ENCODE measurements around the gene TEDC1.

Gene TEDC1, protein sequence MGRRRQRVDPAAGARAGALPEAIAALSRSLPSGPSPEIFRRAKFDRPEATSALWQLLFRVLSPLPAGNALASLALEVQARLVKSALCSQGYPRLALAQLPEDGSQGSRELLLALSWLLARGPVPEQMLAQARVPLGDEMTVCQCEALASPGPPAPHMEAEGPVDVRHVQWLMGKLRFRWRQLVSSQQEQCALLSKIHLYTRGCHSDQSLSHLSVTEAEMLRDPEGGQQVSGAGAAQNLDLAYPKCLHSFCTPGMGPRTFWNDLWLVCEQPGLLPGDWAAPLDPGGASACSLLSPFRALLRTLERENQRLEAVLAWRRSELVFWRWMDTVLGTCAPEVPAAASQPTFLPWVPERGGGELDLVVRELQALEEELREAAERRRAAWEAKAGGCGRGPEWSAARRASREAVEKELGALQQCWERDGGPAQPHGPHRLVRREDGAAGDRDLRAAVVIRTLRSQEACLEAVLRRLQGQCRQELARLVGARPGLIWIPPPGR

DNA sequence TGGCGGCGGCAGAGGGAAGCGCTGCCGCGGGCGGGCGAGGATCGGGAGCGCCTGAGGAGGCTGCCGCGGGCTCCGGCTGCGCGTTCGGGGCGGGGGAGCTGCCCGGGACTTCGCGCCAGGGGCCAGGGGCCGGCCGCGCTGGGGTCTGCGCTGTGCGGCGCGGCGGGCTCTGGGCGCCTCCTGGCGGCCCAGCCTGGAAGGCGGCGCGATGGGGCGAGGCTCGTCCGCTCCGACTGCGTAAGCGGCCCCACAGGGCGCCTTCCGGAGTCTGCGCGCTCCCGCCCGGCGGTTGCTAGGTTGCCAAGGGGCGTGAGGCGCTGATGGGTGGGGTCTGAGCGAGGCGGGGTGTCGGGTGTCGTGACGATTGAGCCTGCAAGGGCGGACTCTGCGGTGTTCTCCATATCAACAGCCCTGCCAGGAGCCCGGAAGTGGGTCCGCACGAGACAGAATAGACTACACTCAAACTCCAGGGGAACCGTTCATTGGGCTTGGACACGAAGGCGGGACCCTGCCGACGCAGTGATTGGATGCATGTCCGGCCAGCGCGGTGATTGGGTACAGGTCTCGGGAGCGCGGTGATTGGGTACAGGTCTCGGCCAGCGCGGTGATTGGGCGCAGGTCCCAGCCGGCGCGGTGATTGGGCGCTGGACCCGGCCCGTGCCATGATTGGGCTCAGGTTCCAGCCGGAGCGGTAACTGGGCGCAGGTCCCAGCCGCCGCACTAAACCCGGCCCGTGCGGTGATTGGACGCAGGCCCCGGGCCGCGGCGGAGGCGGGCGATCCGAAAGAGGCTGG lies at the start of gene TEDC1:
TEDC1 (plus strand) TSS at position 675 of the 794 bp plus-strand sequence. CDS start 130 bp downstream, outside the sequence.
- DNase-seq = peak; percentile 99

DNA sequence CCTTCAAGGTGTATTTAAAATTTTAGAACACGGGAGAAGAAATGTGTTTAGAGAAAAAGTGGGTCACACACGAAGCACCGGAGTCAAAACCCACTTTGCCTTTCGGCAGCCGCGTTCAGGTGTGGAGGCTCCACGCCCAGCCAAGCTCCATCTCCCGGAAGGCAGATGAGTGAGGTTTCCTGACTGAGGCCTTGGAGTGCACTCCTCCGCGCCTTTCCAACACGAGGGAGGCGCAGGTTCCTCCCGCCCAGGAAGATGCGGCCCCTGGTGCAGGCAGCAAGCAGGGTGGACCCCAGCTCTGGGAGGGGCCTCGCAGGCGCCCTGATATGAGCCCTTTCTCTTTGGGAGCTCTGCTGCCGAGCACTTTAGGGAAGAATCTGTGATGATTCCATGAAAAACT lies 48.9 kb upstream of the TEDC1 start:
- no peak for DNase-seq

DNA sequence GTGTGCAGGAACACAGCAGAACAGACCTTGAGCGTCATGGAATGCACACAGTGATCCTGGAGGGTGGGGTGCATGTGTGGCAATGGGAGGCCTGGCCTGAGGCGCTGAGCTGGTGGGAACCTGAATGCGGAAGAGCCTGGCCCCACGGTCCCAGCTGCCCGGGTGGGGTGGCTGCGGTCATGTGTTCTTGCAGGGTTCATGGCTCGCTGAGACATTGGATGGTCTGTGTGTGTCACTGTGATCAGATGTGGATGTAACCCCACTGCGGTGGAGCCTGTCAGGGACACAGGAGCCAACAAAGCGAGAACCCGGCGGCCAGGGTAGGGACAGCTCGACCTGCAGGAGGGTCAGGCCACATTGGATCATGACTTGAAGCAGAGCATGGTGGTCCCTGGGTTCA lies 48.2 kb upstream of the TEDC1 start:
- DNase-seq = no peak

DNA sequence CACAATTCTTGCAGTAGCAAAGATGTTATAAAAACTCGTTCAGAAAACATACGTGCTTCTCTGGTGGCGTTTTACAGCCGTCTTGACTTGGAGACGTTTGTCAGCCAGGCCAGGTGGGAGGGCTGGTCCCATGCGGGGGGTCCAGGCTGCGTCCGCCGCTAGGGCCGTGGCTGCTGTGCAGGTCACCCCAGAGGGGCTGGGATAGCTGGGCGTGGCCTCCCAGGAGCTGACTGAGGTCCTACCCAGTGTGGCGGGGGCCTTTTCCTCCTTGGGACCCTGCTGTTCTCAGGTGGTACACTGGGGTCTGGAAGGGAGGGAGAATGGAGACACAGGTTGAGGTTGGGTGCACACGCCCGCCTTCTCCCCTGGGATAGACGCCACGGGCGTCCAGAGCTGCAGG lies 46.2 kb upstream of the TEDC1 start:
- no peak for DNase-seq

DNA sequence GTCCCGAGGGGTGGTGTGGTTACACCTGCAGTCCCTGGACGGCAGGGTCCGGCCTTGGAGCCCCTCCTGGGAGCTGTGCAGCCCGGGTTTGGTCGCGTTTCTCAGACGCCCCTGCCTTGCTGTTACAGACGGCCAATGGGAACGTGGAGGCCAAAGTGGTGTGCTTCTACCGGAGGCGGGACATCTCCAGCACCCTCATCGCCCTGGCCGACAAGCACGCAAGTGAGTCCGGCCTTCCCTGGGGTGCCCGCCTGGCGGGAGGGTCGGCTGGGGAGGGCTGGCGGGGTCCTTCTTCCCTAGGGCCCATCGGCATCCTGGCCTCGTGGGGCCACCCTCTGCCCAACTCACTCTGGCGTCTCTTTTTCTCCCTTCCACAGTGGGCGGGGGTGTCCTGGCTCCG lies 45.8 kb upstream of the TEDC1 start:
- DNase-seq = no peak

DNA sequence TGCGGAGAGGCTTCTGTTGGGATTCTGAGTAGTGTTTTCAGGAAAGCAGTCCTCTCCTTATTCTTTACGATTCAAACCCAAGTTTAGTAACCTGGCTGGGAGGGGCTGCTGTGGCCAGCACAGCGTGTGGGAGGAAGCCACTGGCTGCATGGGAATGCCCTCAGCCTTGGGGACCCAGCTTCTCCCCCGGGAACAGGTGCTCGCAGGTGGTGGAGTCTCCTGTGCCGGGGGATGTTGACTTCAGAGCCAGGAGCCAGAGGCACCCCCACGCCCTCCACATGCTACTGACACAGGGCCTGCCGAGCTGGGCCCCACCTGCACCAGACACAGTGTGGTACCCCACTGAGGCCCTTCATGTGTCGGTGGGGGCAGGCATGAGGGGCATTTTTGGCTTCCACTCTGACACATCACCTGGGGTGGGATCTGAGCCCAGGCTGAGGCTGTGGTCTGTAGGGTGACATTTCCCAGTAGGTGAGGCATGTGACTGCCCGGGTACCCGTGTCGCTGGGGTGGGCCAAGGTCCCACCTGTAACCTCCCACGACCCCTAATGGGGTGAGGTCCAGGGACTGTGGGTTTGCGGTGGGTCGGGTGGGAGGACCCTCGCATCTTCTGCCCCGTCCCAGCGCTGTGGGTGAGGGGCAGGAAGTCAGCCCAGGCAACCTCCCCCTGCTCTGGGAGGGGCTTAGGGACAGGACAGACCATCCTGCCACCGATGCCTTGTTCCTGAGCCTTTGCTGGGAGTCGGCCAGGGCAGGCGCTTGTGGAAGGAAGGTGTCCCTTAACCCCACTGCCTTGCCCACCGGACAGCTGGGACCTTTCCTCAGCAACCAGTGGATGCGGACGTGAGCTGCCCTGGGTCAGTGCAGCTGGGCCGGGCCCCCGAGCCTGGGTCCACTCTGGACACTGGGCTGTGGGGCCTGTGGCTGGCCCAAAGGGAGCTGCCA lies 44.9 kb upstream of the TEDC1 start:
- no peak for DNase-seq

DNA sequence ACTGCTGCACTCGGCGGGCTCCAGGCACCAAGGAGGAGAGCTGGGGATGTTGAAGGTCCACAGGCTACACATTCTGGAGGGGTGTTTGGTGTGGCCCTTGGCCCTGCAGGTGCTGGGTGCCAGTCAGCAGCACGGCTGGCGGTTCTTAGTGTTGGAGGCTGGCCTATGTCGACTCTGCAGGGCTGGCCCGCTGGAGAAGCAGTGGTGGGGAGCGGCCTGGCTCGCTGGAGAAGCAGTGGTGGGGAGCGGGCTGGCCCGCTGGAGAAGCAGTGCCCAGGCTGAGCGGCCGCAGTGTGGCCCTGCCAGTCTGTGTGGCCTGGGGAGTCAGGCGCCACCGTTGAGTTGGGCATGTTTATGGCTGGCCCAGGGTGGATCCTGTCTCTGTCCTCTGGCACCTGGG lies 44.1 kb upstream of the TEDC1 start:
- DNase-seq = no peak

DNA sequence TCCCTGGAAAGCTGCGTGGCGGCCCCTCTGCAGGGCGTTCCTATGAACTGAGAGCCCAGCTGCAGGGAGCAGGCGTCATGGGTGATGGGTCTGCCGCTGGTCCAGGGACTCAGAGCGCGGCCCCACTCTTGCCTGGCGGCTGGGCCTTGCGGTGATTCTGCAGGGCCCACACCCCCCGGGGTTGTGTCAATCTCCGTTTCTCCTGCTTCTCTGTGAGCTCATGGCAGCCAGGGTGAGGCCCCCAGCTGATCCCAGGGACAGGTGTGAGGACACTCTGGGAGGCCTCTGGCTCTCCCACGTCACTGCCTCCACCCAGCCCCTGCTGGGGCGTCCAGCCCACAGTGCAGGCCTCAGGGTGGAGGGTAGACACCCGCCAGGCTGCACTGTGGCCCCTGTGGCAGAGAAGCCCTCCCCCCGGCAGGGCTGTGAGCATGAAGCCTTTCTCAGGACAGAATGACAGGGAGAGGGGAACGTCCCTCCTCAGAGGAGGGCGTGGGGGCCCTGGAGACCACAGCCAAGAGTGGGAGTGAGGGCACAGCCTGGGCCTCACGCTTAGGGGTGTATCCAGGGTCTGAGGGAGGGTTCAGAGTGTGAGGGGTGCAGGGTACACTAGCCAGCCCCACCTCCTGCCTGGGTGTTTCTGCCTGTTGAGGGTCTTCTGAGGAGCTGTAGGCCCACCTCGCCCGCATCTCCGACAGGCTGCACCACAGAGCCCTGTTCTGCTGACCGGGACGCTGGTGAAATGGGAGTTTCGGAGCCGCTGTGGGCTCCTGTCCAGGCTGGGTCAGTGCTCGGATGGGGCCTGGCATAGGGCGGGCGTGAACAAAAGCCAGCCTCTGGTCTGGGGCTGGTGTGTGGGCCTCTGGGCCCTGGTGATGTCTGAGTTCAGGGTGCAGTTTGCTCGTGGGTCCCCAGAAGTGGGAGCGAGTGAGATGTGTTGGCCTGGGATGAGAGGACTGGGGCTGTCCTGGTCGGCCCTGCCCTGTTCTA lies 43.1 kb upstream of the TEDC1 start:
- DNase-seq = no peak

DNA sequence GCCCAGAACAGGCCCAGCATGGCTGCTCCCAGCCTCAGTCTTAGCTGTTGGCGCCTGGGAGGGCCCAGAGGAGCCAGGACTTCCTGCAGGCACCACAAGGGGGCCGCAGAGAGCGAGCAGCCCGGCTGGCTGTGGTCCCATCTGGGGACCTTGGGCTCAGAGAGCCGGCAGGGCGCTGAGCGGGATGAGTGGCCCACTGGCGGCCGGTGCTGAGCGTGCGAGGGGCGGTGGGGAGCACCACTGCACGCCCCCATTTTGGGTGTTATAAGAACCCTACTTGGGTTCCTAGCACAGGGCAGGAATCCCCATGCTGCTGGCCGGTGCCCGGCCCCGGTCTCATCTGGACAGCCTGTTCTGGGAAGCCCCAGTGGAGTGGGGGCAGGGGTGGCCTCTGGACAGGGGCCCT lies 42.3 kb upstream of the TEDC1 start:
- peak; percentile 34 for DNase-seq

DNA sequence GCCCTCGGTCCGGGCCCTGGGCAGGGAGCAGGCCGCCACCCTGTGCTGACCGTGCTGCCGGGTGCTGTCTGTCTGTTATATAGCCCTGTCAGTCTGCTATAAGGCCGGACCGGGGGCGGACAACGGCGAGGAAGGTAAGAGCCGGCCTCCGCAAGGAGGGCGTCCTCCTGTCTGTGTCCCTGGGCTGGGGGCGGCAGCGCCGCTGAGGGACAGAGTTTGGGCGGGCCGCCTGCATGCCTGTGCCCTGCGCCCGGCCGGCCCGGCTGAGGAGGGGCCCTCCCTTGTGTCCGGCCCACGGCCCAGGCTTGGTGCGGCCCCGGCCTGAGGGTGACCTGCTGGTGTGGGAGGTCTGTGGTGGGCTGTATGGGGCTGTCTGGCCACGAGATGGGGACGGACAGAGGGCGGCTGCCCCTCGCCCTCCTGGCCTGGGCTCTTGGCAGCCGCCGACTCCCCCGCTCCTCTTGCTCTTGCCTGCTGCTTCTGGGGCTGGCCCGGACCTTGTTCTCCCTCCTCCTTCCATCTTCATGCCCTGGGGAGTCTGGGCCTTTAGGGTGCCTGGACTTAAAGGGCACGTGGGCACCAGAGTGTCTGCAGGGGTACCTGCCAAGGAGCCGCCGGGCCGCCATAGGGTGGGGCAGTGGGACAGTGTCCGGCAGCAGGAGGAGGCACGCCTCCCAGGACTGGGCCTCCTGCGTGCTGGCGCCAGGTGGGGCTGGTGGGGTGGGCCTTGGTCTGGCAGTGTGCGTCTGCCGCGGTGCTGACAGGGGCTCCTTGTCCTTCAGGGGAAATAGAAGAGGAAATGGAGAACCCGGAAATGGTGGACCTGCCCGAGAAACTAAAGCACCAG lies 41.5 kb upstream of the TEDC1 start:
- no peak for DNase-seq

DNA sequence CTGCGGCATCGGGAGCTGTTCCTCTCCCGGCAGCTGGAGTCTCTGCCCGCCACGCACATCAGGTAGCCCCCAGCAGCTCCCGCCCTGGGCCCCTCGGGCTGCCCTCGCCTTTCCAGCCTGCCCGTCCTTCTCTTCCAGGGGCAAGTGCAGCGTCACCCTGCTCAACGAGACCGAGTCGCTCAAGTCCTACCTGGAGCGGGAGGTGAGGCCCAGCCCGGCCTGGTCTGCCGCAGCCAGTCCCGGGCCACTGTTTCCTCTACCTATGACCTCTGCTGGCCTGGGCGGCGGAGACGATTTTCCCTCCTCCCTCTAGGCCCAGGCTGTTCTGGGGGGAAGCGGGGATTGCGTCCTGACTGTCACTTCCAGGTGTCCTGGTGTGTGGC lies 40.9 kb upstream of the TEDC1 start:
- DNase-seq = no peak

DNA sequence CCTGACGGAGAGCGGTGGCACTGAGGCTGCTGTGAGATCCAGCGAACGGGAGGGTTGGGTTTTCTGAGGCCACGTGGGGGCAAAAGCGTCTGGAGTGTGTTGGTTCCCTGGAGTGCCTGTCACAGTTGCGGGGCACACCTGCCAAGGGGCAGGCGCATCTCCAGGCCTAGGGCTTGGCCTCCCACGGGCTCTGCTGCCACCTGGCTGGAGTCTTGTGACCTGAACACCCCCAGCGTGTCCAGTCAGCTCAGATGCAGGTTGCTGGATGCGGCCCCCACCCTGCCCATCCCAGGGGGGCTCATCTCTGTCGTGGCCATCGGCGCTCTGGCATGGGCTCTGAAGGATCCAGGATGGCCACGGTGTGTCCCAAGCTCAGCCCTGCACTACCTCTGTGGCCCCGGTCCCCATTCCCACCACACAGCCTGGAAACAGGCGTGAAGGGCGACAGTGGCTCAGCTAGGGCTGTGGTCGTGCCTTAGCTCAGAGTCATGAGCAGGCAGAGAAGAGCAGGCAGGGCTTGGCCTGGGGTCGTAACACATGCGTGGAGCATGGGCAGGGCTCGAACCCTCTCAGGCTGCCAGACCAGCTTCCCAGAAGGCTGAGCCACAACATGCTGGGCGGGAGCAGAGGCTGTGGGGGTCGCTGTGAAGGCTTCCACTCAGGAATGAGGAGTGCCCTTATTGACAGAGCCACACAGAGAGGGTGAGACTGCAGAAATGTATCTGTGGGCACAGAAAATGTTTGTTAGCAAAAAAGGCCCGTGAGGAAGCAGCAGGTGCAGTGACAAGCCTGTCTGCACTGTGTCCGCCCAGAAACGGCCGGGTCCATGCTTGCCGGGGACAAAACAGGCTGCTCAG lies 40.0 kb upstream of the TEDC1 start:
- DNase-seq = no peak

DNA sequence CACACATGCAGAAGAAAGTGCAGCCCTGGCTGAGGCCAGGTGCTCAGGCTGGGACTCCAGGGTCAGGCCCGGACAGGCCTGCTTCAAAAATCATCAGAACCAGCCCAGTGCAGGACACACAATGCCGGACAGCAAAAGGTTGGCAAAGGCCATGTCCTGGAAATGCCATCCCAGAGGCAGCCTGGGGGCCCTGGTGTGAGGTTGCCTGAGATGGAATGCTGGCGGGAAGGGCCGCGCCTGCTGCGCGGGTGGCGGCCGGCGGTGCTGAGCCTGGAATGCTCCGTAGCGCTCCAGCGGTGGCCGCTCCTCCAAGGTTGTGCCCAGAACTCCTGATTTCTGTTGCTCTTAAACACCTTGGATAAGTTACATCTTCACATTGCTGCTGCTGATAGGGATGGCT lies 38.1 kb upstream of the TEDC1 start:
- no peak for DNase-seq

DNA sequence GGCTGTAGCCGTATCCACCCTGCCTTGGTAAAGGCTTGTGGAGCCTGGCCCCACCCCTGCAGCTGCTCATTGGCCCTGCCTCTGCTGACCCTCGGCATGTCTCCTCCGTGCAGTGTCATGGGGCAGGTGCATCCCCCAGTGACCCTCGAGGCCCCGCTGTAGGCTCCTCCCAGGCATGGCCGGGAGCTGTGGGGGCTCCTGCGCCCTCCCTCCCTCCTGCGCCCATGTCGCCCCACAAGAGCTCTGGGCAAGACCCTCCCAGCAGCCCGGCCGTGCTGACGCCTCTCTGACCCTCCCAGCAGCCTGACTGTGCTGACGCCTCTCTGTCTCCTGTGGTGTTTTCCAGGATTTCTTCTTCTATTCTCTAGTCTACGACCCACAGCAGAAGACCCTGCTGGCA lies 37.2 kb upstream of the TEDC1 start:
- DNase-seq = no peak

DNA sequence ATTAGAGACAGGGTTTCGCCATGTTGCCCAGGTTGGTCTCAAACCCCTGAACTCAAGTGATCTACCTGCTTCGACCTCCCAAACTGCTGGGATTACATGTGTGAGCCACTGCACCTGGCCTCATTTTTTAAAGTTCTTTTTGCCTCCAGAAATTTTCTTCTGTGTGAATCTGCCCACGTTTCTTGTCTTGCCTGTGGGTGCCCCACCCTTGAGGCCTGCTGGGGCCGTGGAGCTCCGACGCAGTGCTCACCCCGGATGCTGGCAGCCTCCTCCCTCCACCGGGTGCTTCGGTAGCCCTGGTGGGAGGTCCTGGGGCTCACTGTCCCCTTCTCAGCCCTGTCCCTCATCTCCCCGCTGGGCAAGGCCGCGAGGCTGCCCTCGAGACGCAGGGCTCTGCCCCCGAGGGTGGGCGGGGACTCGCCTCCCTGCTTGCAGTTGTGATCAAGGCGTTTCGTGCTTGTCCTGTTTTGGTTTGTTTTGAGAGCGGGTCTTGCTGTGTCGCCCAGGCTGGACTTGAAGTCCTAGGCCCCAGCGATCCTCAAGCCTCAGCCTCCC lies 35.9 kb upstream of the TEDC1 start:
- no peak for DNase-seq

DNA sequence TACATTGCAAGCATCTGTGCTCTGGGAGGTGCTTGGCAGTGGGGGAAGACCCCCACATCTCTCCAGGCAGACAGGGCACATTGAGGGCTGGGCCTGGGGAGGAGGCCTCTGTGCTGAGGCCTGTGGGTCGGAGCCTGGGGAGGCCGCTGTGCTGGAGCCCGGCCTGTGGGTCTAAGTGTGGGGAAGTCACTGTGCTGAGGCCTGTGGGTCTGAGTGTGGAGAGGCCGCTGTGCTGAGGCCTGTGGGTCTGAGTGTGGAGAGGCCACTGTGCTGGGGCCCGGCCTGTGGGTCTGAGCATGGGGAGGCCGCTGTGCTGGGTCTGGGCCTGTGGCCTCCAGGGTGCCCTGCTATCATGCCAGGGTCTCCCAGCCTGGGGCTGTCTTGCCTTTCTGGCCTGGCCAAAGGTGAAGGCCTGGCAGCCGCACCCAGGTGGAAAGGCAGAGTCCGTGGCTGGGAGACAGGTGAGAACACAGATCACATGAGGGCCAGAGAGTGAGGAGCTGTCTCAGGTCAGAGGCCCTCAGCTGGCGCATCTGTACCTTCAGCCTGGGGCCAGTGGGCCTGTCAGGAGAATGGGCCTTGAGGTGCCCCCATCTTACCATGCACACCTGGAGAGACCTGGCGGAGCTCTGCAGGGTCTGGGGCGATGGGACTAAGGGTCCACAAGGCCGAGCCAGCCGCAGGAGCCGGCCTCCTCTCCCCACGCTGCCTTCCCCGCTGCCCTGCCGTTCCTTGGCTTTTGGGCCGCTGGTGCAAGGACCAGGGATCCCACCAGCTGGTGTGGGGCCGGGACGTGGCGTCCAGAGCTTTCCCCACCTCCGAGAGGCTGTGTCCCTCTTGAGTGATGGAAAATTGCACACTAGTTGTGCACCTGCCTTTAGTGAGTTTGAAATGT lies 35.0 kb upstream of the TEDC1 start:
- DNase-seq = no peak

DNA sequence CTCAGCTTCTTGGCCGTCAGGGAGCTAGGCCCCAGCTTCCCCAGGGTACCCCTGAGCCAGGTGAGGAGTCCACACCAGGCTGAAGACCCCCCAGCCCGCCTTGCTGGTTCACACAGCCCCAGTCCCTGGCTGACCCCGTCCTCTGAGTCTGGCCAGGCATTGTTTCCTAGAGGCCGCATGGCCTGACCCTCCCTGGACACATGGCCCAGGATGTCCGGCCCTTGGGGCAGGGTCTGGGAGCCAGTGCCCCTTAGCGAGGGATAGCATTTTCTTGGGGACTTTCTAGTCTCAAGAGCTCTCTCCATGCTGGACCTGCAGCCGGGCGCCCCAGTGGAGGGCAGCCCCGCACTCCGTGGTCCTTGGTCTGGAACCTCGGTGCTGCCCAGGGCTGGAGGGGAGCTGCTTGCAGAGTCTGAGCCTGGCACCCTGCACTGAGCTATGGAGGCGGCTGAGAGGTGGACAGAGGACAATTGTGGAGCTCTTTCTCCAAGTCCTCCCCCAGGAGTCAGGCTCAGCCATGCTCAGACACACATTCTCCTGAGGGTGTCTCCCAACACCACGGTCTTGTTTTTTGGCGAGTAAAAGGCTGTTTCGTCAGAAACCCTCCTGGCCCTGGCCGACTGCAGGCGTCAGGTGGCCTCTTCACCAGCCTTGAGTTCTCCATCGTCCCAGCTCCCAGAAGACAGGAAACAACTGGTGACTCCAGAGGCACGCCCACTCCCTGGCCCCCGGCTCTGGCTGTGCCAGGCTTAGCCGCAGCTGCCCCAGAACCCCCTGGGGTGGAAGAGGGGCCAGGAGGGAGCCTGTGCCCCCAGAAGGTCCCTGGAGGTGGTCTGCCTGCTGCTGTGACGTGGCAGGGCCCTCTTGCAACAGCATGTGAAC lies 34.1 kb upstream of the TEDC1 start:
- no peak for DNase-seq
